Skeletal muscle cell (primary cell): ENCODE results near the gene PRKCZ.

Source experiments
- DNase-seq: peaks from one replicate; pipeline ENCODE4 v3.0.0-alpha.2; 2010; ENCODE audit warnings: low read depth
- H3K4me3 ChIP-seq: 2 replicates; pipeline ENCODE4 v1.5.1; 2011; ENCODE audit warnings: low read depth, mild to moderate bottlenecking, control low read depth, low read length, moderate library complexity

Gene PRKCZ

GRCh38 chr1:2209400-2210083, 159.3 kb downstream of the PRKCZ start:
- no peak for DNase-seq
- H3K4me3 ChIP-seq = no peak overlapping the region

GRCh38 chr1:2210084-2210653, 160.0 kb downstream of the PRKCZ start:
- no peak overlapping the region for H3K4me3 ChIP-seq
- no peak for DNase-seq

GRCh38 chr1:2210786-2211185, 160.6 kb downstream of the PRKCZ start:
- H3K4me3 ChIP-seq = no peak overlapping the region
- no peak for DNase-seq

- no peak for DNase-seq
- H3K4me3 ChIP-seq = no peak overlapping the region
These were observed 162.0 kb downstream of the PRKCZ start for GRCh38 chr1:2212274-2212531.

- DNase-seq = peak; percentile 84
- peak overlapping the region; percentile 28 for H3K4me3 ChIP-seq
These were observed 162.6 kb downstream of the PRKCZ start for GRCh38 chr1:2212532-2213491.

- no peak for DNase-seq
- no peak overlapping the region for H3K4me3 ChIP-seq
These were observed 163.6 kb downstream of the PRKCZ start for GRCh38 chr1:2213576-2214505.

GRCh38 chr1:2214541-2215241, 164.5 kb downstream of the PRKCZ start:
- no peak overlapping the region for H3K4me3 ChIP-seq
- DNase-seq = no peak

- DNase-seq = no peak
- H3K4me3 ChIP-seq = no peak overlapping the region
These were observed 165.1 kb downstream of the PRKCZ start for GRCh38 chr1:2215329-2215728.

- DNase-seq = no peak
- H3K4me3 ChIP-seq = no peak overlapping the region
These were observed 165.9 kb downstream of the PRKCZ start for GRCh38 chr1:2215909-2216766.

GRCh38 chr1:2216767-2217058, 166.5 kb downstream of the PRKCZ start:
- no peak overlapping the region for H3K4me3 ChIP-seq

GRCh38 chr1:2221271-2221670, 171.1 kb downstream of the PRKCZ start:
- DNase-seq = no peak
- no peak overlapping the region for H3K4me3 ChIP-seq

More at GRCh38 chr1:2216767-2217058, 166.5 kb downstream of the PRKCZ start:
- DNase-seq = no peak

- DNase-seq = no peak
These were observed 174.0 kb downstream of the PRKCZ start for GRCh38 chr1:2224170-2224584.

GRCh38 chr1:2224631-2225428, 174.6 kb downstream of the PRKCZ start:
- DNase-seq = no peak
- H3K4me3 ChIP-seq = no peak overlapping the region

More at GRCh38 chr1:2224170-2224584, 174.0 kb downstream of the PRKCZ start:
- H3K4me3 ChIP-seq = no peak overlapping the region

GRCh38 chr1:2226525-2227345, 176.5 kb downstream of the PRKCZ start:
- no peak for DNase-seq

GRCh38 chr1:2227346-2228156, 177.3 kb downstream of the PRKCZ start:
- peak overlapping the region; percentile 73 for H3K4me3 ChIP-seq
- peak; percentile 90 for DNase-seq

More at GRCh38 chr1:2226525-2227345, 176.5 kb downstream of the PRKCZ start:
- H3K4me3 ChIP-seq = peak overlapping the region; percentile 73

GRCh38 chr1:2228157-2228594, 178.0 kb downstream of the PRKCZ start, which contains the start of gene SKI:
Gene SKI (plus strand): TSS chr1:2228319. CDS start chr1:2228767, 448 bp downstream.
- H3K4me3 ChIP-seq = peak within 1 kb of the TSS; percentile 76
- DNase-seq = no peak
